Activated CD8-positive, alpha-beta memory T cell treated with anti-CD3 and anti-CD28 coated beads, Interleukin-2, amount 50 U/mL, for 24 hours (primary cell): ENCODE results near the gene TBC1D2B.

Source experiments
- DNase-seq: peaks from one replicate; pipeline ENCODE4 v3.0.0-alpha.2; 2020; ENCODE audit errors: extremely low read depth

Gene TBC1D2B

DNA sequence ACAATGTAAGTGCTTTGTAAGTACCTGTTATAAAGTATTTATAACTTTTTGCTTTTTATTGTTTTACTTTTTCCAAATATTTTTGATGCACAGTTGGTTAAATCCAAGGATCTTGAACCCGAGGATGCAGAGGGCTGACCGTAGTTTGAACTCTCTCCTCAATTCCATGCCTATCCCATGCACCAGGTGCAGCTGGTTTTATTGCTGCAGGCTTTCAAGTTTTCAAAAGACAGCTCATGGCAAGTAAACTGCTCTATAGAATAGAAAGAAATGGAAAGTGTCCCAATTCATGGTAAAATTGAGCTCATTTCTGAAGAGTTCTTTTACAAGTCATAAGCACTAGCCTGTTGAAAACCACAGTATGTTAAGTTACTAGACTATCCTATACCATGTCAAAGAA lies 131.9 kb downstream of the TBC1D2B start:
- no peak for DNase-seq
